Activated CD4-positive, CD25-positive, alpha-beta regulatory T cell treated with anti-CD3 and anti-CD28 coated beads, Interleukin-2, amount 50 U/mL, for 24 hours (primary cell): Measurements from ENCODE around the gene TSEN54.
A peak's percentile ranks its signal among the peaks of the same experiment; 100 is the strongest.
"Not testable (repeated sequence)": the region's sequence is repeated elsewhere in the genome, so short reads cannot be mapped to it uniquely, and the experiment has no call there.

ENCODE experiments used
- ATAC-seq, 2 donors: fragments of 150-1000 bp; cut with Tn5 transposase; one replicate each; pipeline ENCODE4 v1.10.0; 2021; ENCODE audit warnings: mild to moderate bottlenecking in 1 of 2, moderate library complexity in 1 of 2

Gene TSEN54

DNA sequence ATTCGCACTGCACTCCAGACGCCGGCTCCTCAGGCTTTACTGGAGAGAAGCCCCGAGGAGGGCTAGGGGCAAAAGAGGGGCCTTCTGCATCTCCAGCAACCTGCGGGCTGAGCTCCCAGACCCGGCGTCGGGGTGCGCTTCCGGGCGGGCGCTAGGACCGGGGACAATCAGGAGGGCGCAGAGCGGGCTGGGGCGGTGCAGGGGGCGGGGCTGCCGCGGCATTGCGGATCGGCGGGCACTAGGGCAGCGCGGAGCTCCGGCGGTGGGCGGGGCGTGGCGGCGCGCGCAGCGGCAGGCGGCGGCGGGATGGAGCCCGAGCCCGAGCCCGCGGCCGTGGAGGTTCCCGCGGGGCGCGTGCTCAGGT is at the start of gene TSEN54:
Gene TSEN54, plus strand, starts transcription at position 274 of the 364 bp plus-strand sequence. Its CDS starts 33 bp downstream, at position 307.
- ATAC-seq = peak; percentile 93

DNA sequence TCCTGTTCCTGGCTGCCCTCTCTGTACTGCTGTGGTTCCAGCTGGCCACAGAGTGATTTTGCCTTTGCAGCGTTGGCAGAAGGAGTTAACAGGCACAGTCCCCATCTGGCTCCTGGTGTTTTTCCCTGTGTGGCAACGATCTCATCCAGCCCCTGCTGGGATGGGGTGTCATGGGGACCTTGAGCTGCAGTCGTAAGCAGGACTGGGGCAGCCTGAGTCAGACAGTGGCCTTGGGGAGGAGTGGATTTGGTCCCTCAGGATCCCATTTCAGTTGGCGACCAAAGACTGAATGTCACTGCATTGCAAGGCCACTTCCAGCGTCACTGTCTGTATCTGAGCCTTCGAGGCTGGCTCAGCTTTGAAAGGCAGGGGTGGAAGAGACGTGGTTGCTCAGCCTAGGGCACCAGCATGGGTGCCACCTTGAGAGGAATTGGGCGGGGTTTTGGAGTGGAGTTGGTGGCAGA is 48.0 kb upstream of the TSEN54 start:
- no peak for ATAC-seq

DNA sequence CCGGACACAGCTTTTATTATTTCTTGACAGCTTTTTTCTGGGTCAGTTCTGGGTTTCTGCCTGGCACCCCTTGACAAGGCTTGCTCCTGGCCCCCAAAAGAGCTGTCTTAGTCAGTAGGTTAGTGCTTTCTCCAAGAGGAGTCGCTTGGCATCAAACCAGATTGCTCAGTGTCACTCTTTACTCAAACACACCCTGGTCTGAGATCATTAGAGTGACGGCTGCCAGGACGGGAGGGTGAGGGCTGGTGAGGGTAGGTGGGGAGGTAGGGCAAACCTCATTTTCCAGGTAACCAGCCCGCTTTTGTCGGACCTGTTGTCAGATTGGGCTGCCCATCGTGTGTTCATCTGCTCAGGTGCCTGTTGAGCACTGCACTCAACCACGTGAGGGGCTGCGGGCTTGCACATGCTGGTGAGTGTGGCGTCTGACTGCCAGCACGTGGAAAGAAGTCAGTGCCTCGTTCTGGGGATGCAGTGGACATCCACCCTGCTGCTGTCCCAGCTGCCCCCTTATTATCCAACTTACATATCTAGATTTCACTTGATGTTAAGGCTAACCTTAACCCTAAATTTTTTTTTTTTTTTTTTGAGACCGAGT is 47.5 kb upstream of the TSEN54 start:
- no peak for ATAC-seq

- no peak for ATAC-seq
Measured at GRCh38 chr17:75471207-75471606, 45.1 kb upstream of the TSEN54 start.

- ATAC-seq = no peak
Measured at GRCh38 chr17:75472119-75472518, 44.2 kb upstream of the TSEN54 start.

DNA sequence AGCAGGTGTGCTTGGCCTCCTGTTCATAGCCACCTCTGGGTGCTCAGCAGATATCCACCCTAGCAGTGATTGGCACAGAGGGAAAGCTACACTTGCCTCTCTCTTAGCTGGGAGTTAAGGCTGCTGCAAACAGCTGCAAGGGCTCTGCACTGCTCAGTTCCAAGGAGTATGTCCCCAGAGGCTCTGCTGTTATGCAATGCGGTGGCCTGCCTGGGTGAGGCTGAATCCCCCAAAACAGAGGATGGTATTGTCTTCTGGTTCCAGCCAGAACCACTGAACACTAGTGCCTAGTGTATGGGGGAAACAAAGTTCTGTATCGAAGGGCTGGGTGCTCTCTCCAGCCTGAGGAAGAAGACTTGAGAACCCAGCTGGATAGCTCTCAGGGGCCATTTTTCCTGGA is 43.1 kb upstream of the TSEN54 start:
- no peak for ATAC-seq

- no peak for ATAC-seq
Measured at GRCh38 chr17:75474736-75475135, 41.6 kb upstream of the TSEN54 start.

DNA sequence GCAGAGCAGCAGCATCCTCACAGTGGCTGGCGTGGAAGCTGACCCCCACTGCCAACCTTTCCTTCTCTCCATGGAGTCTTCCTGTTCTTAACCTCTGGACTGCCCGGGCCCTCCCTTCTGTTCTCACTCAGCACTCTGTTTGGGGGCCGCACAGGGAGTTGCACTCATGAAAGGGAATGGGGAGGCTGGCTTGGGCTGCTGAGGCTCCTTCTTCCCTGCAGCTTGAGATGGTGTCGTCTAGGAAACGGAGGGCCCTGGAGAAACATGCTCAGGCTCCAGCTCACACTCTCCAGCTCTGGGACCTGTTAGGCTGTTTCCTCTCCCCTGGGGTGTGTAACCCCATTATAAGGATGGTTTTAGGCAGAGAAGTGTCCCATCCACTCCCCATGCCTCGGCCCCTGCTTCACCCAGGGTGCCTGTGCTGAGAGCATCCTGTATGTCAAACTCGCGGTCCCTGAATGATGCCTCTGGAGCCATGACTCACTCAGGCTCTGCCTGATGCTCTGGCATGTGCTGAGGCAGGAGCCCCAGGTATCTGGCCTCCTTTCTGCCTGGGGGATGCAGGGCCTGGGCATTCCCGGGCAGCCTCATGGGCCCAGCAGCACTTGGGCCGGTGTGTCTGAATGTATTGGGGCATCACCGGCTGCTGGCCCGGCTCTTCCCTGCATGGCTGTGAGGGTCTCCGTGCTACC is 41.0 kb upstream of the TSEN54 start:
- ATAC-seq = no peak

GRCh38 chr17:75475851-75476250 is 40.5 kb upstream of the TSEN54 start:
- ATAC-seq = no peak

GRCh38 chr17:75476271-75476671 is 40.1 kb upstream of the TSEN54 start:
- ATAC-seq = no peak

DNA sequence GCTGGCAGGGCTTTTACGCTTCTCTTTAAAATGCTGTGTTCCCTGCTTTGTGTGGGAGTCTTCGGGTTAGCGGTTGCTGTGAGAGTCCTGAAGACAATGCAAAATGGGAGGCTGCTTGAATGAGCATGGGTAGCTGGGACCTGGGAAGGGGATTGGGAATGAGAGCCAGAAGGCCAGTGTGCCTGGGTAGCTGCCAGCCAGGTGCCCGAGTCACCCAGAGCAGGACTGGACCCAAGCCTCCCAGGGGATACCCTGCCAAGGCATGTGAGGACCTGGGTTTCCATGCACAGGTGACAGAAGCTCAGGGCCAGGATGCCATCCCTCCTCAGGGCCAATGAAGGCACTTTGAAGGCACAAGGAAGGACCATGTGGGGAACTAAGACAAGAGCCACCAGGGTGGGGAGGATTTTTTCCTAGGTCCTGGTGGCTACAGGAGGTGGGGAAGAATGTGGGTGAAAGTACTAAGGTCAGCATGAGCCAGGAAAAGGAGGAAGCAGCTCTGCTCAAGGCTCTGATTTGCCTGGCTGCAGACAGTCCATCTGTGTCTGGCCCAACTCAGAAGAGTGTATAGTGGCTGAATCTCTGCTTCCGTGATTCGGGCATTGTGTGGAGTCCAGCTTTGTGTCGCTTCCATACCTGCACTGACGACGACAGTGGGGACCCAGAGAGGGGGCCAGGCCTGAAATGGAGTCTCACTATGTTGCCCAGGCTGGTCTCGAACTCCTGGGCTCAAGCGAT is 39.4 kb upstream of the TSEN54 start:
- no peak for ATAC-seq

DNA sequence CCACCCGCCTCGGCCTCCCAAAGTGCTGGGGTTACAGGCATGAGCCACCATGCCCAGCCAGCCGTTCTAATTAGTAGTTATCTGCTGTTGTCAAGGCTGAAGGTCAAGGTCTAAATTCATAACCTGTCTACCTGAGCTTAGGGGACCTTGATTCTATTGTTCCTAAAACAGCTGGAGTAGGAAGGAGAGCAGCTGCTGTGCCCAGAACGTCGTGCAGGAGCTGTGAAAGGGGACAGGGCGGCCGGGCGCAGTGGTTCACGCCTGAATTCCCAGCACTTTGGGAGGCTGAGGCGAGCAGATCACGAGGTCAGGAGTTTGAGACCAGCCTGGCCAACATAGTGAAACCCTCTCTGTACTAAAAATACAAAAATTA is 38.9 kb upstream of the TSEN54 start:
- not testable (repeated sequence) for ATAC-seq

GRCh38 chr17:75478508-75478907 is 37.8 kb upstream of the TSEN54 start:
- ATAC-seq = no peak

DNA sequence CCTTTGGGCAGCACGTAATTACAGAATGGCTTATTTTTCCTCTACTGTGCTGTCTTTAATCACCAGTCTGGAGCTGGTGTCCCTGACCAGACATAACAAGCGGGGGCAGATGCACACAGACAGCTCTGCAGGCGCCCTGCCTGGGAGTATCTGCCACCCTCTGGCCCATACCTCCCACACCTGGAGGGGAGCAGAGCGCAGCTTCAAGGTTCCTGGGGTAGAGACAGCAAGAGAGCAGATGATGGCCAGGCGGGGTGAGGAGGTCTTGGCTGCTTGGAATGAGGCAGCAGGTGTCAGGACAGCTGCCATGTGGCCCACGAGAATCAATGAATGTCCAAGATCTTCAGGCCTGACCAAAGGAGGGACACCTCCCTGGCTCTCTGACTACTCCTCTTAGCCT is 36.0 kb upstream of the TSEN54 start:
- ATAC-seq = no peak

GRCh38 chr17:75481194-75482068 is 34.9 kb upstream of the TSEN54 start:
- ATAC-seq = no peak

DNA sequence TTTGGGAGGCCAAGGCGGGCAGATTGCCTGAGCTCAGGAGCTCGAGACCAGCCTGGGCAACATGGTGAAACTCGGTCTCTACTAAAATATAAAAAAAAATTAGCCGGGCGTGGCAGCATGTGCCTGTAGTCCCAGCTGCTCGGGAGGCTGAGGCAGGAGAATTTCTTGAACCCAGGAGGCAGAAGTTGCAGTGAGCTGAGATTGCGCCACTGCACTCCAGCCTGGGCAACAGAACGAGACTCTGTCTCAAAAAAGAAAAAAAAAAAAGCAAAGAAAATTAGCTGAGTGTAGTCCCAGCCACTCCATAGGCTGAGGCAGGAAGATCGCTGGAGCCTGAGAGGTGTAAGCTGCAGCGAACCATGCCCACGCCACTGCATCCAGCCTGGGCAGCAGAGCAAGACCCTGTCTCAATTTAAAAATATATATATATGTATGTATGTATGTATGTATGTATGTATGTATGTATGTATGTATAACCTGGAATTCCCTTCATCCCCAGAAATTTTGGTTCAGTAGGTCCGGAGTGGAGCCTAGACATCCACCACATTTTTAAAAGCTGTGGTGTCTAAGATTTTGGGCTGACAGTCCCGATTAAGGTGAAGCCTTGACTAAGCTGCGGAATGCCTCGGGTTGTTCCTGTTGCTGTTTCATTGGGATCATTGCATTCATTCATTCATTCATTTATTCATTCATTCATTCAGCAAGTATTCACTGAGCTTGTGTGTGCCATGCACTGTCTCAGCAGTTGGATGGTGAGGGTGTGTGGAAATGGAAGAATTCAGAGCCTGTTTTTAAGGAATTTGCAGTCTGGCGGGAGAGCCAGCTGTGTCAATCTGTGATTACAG is 34.0 kb upstream of the TSEN54 start:
- ATAC-seq = no peak

DNA sequence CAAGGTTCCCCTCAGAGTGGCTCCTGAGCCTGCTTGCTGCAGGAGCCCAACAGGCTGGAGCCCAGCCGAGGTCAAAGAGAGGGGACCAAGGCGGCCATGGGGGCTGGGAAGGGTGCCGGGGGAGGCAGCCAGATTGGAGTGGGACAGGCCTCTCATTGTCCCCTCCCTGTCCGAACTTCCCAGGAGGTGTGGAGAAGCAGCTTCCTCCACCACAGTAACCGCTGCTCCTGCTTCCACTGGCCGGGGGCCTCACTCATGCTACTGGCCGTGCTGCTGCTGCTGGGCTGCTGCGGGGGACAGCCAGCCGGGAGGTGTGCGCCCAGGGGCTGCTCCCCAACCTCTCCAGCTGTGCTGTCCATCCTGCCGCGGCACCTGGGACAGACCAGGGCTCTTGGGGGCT is 30.6 kb upstream of the TSEN54 start:
- ATAC-seq = no peak

- no peak for ATAC-seq
Measured at GRCh38 chr17:75486151-75486550, 30.2 kb upstream of the TSEN54 start.

DNA sequence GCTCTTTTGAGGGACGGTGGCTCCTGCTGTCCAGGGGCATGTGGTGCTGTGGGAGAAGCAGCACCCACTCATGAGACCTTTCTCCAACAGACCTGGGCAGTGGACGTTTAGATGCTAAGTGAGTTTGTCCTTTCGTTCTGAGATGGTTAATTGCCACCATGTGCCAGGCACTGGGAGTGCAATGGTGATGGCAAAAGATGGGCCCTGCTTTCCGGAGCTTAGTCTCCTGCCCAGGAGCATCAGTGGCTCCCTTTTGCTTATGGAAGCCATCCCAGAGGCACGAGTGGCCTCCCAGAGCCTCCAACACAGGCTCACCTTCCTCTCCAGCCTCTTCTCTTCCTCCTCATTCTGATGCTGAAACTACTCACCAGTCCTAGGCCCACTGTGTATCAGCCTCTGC is 29.4 kb upstream of the TSEN54 start:
- ATAC-seq = no peak

DNA sequence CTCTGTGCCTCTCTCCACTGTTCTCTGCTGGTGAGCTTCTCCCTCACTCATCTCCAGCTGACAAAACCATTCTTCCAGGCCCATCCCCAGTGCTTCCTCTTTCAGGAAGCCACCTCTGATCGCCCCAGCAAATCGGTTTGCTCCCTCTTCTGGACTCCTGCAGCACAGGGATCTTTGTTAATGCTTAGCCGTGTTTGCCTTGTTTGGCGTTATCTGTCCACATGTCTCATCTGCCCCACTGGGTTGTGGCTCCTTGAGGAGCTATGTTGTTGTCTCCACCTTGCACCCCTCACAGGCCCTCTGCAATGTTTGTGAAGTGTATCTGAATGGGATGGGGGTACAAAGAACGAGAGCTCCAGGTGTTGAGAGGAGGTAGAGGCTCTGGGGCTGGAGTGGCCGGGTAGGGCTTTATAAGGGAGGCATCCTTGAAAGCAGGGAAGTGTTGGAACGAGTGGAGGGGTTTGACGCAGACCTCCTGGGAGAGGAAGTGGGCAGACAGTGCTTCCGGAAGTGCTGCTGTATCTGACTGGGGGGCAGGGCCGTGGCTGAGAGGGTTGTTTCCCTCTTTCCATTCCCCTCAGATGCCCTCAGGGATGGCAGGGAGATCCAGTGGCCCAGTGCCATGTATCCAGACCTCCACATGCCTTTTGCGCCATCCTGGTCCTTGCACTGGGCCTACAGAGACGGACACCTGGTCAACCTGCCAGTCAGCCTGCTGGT is 28.8 kb upstream of the TSEN54 start:
- ATAC-seq = peak; percentile 70 to 75
